CD1c-positive myeloid dendritic cell (primary cell): ENCODE results near the gene CHD6.

Source experiments
- DNase-seq: peaks from one replicate; pipeline ENCODE4 v3.0.0-alpha.2; 2016; ENCODE audit errors: extremely low spot score

CHD6 gene

GRCh38 chr20:41621421-41621820 lies 3.2 kb upstream of the CHD6 start:
- DNase-seq, result no peak

DNA sequence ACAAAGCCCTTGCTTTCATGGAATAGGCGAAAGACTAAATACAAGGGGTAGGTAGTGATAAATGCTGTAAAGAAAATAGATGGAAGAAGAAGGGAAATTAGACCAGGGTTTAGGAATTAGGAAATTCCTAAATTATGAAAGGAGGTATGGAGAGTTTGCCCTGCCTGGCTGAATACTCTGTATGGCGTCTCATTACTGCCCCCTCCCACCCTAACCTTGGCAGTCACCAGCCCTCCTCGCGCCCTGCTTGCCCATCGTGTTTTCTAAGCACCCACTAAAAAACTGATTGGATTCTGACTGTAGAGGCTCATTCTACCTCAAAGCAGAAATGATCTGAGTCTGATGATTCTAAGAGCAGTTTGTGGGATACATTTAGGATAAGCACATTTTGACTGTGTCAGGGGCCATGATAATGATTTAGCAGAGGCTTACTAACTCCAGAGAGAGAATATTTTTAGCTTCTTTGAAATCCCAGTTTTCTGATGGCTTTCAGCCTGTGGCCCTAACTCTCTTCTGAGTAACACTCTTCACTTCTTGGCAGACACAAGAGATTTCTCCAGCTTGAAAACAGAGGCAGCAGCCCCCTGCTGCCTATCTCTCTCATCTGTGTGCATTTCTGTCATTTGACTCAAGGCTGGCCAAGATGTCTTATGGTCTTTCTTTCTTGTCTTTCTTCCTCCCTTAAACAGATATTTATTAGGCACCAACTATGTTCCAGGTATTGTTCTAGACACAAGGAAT lies 1.4 kb upstream of the CHD6 start:
- no peak for DNase-seq

DNA sequence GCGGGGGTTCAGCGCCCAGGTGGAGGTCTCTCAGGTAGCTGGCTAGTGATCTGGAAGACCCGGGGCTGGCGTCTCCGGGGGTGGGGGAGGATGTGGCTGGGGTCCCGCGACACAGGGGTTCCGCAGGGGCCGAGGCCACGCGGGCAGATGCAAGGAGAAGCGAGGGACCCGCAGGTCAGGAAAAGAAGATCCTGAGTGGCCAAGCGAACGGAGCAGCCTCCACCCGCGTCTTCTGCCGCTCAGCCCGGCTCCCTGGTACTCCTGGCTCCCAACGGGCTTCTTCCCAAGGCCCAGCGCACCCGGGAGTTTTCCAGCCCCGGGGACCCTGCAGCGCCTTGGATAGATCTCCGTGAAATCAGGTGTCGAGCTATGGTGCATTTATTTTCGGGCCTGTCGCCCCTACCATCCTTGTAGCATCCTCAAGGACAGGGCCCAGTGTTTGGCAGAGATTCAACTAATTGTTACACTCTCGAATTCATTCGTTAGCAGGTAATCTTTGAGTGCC lies 682 bp upstream of the CHD6 start:
- DNase-seq, result no peak

GRCh38 chr20:41617059-41617901 lies 897 bp downstream of the CHD6 start:
- DNase-seq, result peak; percentile 38

- DNase-seq, result peak; percentile 33
Observed at GRCh38 chr20:41616228-41616627, 1.9 kb downstream of the CHD6 start.

- DNase-seq, result no peak
Observed at GRCh38 chr20:41615676-41616075, 2.5 kb downstream of the CHD6 start.

DNA sequence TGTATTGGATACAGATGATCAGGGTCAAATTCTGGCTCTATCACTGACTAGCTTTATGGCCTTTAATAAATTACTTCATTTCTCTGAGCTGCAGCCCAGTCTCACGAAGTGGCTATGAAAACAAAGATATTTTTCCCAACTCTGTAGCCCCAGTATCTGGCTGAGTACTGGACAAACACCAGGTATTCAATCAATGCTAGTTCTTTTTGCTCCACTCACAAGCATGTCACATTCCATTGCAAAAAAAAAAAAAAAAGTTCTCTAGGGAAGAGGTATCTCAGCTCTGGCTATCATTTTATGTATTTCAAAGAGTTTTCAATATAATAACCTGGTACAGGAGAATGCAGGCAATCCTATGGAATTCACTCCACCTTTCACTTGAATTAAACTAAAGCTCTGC lies 3.1 kb downstream of the CHD6 start:
- DNase-seq, result no peak

DNA sequence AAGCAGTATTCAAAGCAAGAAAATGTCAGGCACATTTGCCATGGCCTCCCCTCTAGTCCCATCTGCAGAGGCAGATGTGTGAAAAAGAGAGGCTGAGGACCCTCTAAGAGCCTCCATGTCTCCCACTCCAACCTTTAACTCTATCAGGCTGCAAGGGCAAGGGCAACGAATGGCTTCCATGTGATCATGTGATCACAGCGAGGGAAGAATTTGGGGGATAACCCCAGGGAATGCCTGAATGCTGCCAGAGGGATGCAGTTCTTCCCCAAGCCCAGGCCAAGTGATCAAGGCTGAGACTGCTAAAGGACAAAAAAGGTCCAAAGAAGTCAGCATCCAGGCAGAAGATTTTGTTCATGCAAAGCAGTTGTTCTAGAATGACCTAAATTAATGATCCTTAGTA lies 4.9 kb downstream of the CHD6 start:
- no peak for DNase-seq

DNA sequence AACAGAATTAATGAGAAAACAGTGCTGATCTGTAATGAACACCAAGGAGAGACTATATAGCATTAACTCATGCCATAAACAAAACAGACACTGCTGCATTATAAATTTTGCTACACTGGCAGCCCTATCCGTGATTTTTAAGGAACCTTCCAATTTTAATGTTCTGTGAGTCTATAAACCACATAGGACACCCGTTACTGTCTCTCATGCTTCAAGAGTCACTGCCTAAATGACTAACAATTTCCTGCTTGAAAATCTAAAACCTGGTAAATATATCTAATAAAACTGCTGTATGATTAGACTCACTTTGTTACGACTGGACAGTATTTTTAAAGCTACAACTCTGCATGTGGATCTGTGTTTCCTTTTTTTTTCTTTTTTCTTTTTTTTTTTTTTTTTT lies 8.7 kb downstream of the CHD6 start:
- DNase-seq, result no peak

DNA sequence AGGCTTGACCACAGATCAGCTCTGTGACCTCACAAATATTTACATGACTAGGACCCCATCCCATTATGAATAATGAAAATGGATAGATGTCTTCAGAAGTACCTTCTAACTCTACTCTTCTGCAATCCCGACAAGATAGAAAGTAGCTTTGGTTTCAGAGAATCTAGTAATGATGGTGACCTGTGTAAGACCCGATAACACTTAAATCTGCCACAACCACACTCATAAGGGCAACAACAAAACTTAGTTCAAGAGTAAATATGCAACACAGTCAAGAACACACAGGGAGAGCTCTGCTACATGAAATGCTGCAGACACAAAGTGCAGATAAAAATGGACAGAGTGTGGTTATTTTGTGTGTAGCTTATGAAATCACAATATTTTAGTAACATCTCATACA lies 9.6 kb downstream of the CHD6 start:
- no peak for DNase-seq

- no peak for DNase-seq
Observed at GRCh38 chr20:41607791-41608190, 10.4 kb downstream of the CHD6 start.

DNA sequence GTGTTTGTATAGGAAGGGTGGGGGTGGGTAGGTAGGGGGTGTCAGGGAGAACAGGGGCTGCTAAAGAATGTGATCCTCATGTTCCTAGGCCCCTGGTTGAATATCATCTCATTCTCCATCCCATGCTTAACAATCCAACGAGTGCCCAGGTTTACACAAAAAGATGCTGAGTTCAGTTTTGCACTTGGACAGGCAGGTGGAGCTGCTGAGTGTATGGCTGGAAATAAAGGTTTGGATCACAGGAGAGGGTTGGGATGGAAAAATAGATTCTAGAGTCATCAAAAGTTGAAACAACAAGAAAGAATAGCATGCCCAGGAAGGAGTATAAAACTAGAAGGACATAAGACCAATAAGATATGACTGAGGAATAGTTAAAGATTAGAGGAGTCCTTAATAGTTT lies 14.2 kb downstream of the CHD6 start:
- DNase-seq, result no peak

GRCh38 chr20:41601742-41602141 lies 16.4 kb downstream of the CHD6 start:
- DNase-seq, result no peak

DNA sequence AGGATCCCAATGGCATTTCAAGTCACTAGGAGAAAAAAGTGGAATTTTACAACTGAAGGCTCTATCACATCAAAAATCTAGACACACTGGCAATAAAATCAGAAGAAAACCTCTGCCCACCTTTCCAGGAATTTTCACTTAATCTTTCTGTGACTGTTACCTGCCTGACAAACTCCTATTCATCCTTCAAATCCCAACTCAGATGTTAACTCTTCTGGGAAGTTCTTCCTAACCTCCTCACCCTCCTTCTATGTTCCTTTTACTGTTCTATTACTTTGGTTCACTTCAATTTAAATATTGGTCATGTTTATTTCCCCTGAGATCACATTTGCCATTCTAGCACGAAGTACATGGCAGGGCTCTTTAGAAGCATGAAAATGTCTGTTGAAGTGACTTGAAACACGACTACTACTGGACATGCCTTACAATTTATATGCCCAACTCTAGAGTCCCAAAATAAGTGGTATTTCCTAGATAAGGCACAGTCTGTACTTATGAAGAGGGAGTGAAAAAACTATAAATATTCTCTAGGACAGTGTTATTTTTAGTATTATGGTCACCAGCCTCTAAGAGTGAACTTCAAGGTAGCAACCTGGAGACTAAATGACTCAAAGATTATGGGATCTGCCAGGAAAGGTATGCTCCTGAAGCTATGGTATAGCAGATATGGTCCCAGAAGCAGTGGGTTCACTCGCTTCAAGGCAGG lies 17.1 kb downstream of the CHD6 start:
- no peak for DNase-seq

DNA sequence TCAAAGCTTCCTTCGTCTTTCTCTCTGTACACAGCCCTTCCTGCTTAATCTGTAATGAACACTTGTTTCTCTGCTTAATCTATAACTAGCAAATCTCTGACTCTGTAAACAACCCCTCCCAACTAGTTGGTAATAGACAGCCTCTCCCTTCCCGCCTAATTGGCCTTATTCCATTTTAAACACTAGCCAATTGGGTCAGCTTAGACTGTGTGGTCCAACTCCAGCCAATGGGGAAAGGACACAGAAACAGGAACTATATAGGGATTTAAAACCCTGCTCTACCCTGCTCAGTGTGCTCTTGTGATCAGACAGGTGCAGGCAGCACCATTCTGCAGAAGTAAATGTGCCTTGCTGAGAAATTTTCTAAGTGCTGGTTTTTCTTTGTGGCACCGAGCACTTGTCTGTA lies 18.5 kb downstream of the CHD6 start:
- no peak for DNase-seq

GRCh38 chr20:41598719-41599118 lies 19.5 kb downstream of the CHD6 start:
- no peak for DNase-seq

DNA sequence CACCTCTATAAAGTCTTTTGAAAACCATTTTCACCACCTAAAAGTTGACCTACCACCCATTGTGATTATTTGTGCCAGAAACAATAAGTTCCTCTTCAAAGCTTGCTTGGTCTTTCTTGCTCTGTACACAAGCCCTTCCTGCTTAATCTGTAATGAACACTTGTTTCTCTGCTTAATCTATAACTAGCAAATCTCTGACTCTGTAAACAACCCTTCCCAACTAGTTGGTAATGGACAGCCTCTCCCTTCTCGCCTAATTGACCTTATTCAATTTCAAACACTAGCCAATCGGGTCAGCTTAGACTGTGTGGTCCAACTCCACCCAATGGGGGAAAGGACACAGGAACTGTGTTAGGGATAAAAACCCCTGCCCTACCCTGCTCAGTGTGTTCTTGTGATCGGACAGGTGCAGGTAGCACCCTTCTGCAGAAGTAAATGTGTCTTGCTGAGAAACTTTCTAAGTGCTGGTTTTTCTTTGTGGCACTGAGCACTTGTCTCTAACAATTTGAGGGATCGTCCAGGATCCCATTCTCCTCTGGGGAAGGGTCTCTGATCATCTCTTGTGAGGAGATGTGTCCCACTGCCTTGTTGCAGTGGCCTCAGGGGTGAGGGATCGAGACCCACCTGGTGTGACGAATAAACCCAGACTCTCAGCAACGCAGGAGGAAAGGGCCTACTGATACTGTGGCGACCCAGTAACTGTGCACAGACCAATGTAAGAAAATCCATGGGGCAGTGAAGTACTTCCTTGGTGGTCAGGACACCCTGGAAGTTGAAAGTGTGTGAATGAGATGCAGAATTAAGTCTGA lies 23.5 kb downstream of the CHD6 start:
- DNase-seq, result no peak

- DNase-seq, result peak; percentile 18
Observed at GRCh38 chr20:41592516-41593216, 25.5 kb downstream of the CHD6 start.

GRCh38 chr20:41587956-41588355 lies 30.2 kb downstream of the CHD6 start:
- no peak for DNase-seq

DNA sequence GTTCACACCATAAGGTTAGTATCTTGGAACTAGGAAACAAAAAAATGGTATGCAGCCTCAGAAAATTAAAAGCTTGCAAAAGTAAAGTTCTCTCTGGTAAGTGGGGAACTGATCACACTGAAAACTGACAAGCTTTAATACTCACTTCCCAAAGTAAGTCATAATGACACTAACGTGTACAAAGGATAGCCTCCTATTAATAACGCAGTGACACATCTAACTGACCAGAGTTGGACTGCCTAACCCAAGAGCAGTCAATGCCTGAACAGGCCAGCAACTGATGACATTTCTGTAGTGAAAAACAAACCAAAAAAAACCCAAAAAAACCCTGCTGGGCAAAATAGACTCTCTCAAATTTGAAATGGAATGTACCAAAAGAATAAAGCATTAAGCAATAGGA lies 30.7 kb downstream of the CHD6 start:
- no peak for DNase-seq

DNA sequence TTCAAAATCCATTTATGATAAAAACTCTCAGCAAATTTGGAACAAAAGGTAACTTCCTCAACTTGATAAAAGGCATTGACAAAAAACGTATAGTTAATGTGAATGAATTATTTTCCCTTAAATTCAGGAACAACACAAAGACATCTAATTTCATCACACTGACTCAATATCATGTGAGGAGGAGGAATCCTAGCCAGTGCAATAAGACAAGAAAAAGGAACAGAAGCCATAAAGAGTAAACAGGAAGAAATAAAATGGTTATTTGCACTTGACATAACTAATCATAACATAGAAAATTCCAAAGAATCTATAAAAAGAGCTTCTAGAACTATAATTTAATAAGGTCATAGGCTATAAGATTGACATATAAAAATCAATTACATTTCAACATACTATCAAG lies 31.4 kb downstream of the CHD6 start:
- no peak for DNase-seq
